HCT116 (cell line): ENCODE data around the gene TTR. TPM values are rescaled to one million over a fixed set of nuclear protein-coding genes. Genes with fewer than 3 reads are reported as not detected.

ENCODE experiments used
- ATAC-seq: fragments of 200-7000 bp; cut with Tn5 transposase; 2 replicates; pipeline ENCODE4 v1.9.1; 2020; ENCODE audit warnings: mild to moderate bottlenecking, moderate library complexity
- BruUV-seq: library from RNA; stranded (reverse); fragments of 400-500 nt; replicated peaks from 2 replicates; lab custom pipeline; 2021; lab: Mats Ljungman, UMichigan
- CTCF ChIA-PET: fragments of 300-600 bp; sonication (Branson Sonifier 250); formaldehyde crosslinking; loops from one replicate; lab custom pipeline; 2021; ENCODE audit warnings: antibody characterized with exemption; lab: Charles Lee
- POLR2A ChIA-PET: fragments of 300-600, 350-600 bp; sonication (Branson Sonifier 250); formaldehyde crosslinking; loops from one replicate; lab custom pipeline; 2021; ENCODE audit warnings: antibody characterized with exemption; lab: Charles Lee
- RAD21 ChIA-PET, 2 experiments: fragments of 300-600 bp; sonication (Branson Sonifier 250); formaldehyde crosslinking; loops; one replicate each; lab custom pipeline; 2023; ENCODE audit warnings: low total read pairs in 2 of 2; ENCODE audit not compliant: uncharacterized antibody in 2 of 2, unreplicated experiment in 2 of 2, low non-redundant PET in 1 of 2; lab: Charles Lee
- DNase-seq: peaks from one replicate; pipeline ENCODE4 v3.0.0-alpha.2; 2010; ENCODE audit warnings: low read depth, low spot score
- H2AFZ ChIP-seq: fragments of 200-600 bp; shearing (Covaris generic), sonication (generic); 2 replicates; pipeline ENCODE4 v1.6.1; 2017; ENCODE audit warnings: low read depth, mixed run types, mixed read lengths, antibody characterized with exemption, low read length; ENCODE audit not compliant: poor library complexity, severe bottlenecking
- H3K27ac ChIP-seq: 2 replicates; pipeline ENCODE4 v1.5.1; 2012; ENCODE audit warnings: low read depth, low read length
- H3K27me3 ChIP-seq: fragments of 200-600 bp; sonication (generic); 2 replicates; pipeline ENCODE4 v1.6.1; 2016; ENCODE audit warnings: mixed run types, low read length, mixed read lengths; ENCODE audit not compliant: insufficient read depth
- H3K36me3 ChIP-seq, 2 experiments: fragments of 200-500 bp in 1 of 2; fragments of 200-600 bp in 1 of 2; sonication (Bioruptor generic) in 1 of 2; sonication (generic) in 1 of 2; 2 replicates each; pipeline versions ENCODE4 v1.5.1 to v1.6.1; 2014 to 2016; ENCODE audit warnings: low read length in 2 of 2, inconsistent platforms in 1 of 2, mixed read lengths in 1 of 2, mixed run types in 1 of 2; ENCODE audit not compliant: insufficient read depth in 2 of 2, control insufficient read depth in 1 of 2
- H3K4me1 ChIP-seq, 2 experiments: fragments of 200-600 bp in 1 of 2; sonication (generic) in 1 of 2; 2 replicates each; pipeline versions ENCODE4 v1.5.1 to v1.6.1; 2012 to 2017; ENCODE audit warnings: low read length in 2 of 2, inconsistent platforms in 1 of 2, mild to moderate bottlenecking in 1 of 2, mixed read lengths in 1 of 2, mixed run types in 1 of 2, moderate library complexity in 1 of 2; ENCODE audit not compliant: insufficient read depth in 2 of 2, control insufficient read depth in 1 of 2
- H3K4me2 ChIP-seq: fragments of 200-600 bp; sonication (generic); 2 replicates; pipeline ENCODE4 v1.6.1; 2017; ENCODE audit warnings: mixed run types, low read length, mixed read lengths
- H3K4me3 ChIP-seq, 2 experiments: fragments of 200-600 bp in 1 of 2; sonication (generic) in 1 of 2; replicated peaks in 1 of 2; 2 replicates each; pipeline ENCODE4 v1.5.1; 2011 to 2016; ENCODE audit warnings: low read length in 2 of 2, control low read depth in 1 of 2, low read depth in 1 of 2, mild to moderate bottlenecking in 1 of 2, mixed read lengths in 1 of 2, mixed run types in 1 of 2
- H3K79me2 ChIP-seq: fragments of 200-600 bp; sonication (generic); 2 replicates; pipeline ENCODE4 v1.6.1; 2017; ENCODE audit warnings: mild to moderate bottlenecking, mixed run types, low read length, moderate library complexity, mixed read lengths; ENCODE audit not compliant: insufficient read depth
- H3K9ac ChIP-seq: fragments of 200-600 bp; sonication (generic); 2 replicates; pipeline ENCODE4 v1.6.1; 2016; ENCODE audit warnings: low read length, mixed read lengths
- H3K9me2 ChIP-seq: fragments of 200-600 bp; sonication (generic), shearing (Covaris generic); 2 replicates; pipeline ENCODE4 v1.6.1; 2017; ENCODE audit warnings: mixed run types, mild to moderate bottlenecking, moderate library complexity; ENCODE audit not compliant: insufficient read depth
- H3K9me3 ChIP-seq, 2 experiments: fragments of 200-500 bp in 1 of 2; fragments of 200-600 bp in 1 of 2; sonication (Bioruptor generic) in 1 of 2; sonication (generic) in 1 of 2; 2 replicates each; pipeline ENCODE4 v1.6.1; 2014 to 2017; ENCODE audit warnings: low read length in 2 of 2, mixed read lengths in 2 of 2, inconsistent platforms in 1 of 2, low read depth in 1 of 2, mild to moderate bottlenecking in 1 of 2, mixed run types in 1 of 2, moderate library complexity in 1 of 2; ENCODE audit not compliant: control insufficient read depth in 1 of 2, insufficient read depth in 1 of 2
- H4K20me1 ChIP-seq: fragments of 200-600 bp; sonication (generic), shearing (Covaris generic); 2 replicates; pipeline ENCODE4 v1.6.1; 2017; ENCODE audit warnings: mixed run types, mild to moderate bottlenecking, moderate library complexity; ENCODE audit not compliant: insufficient read depth
- EGR1 ChIP-seq: IDR thresholded peaks from 2 replicates; pipeline ENCODE4 v1.6.1; 2012; ENCODE audit warnings: low read depth
- ELF1 ChIP-seq: IDR thresholded peaks from 2 replicates; pipeline ENCODE4 v1.6.1; 2012; ENCODE audit warnings: low read depth, borderline replicate concordance
- EZH2 ChIP-seq: fragments of 200-600 bp; sonication (generic); IDR thresholded peaks from 2 replicates; pipeline ENCODE4 v1.6.1; 2017; ENCODE audit warnings: antibody characterized with exemption, mixed run types
- JUND ChIP-seq: IDR thresholded peaks from 2 replicates; pipeline ENCODE4 v1.6.1; 2012
- SP1 ChIP-seq: IDR thresholded peaks from 2 replicates; pipeline ENCODE4 v1.6.1; 2012; ENCODE audit warnings: low read depth
- TCF7L2 ChIP-seq: IDR thresholded peaks from 2 replicates; pipeline ENCODE4 v1.7.0; 2011; ENCODE audit warnings: borderline replicate concordance, inconsistent platforms; ENCODE audit not compliant: insufficient read depth, insufficient read length; ENCODE audit errors: extremely low read depth
- YY1 ChIP-seq: IDR thresholded peaks from 2 replicates; pipeline ENCODE4 v1.6.1; 2011; ENCODE audit warnings: low read length, low read depth, moderate library complexity, mild to moderate bottlenecking; ENCODE audit not compliant: insufficient replicate concordance; ENCODE audit errors: extremely low read depth
- ZFX ChIP-seq: fragments of 450-650 bp; IDR thresholded peaks from 2 replicates; pipeline ENCODE4 v1.6.1; 2017
- ZNF274 ChIP-seq: fragments of 200-500 bp; sonication (Bioruptor generic); IDR thresholded peaks from 2 replicates; pipeline ENCODE4 v1.6.1; 2014; ENCODE audit warnings: mild to moderate bottlenecking, low read depth, low read length, inconsistent platforms
- intact Hi-C: fragments of 100-400 bp; cut with micrococcal nuclease; formaldehyde crosslinking; loops from 2 replicates; pipeline ENCODE4 v1.10.0; 2022
- total RNA-seq: library from RNA; stranded (reverse); gene quantifications from one replicate; pipeline ENCODE4 v1.2.1, GENCODE V29; 2021; ENCODE audit not compliant: unreplicated experiment
- TF ChIP-seq, protein P1 (sequence below), 3 experiments: fragments of 200-600 bp in 1 of 3; sonication (generic) in 1 of 3; IDR thresholded peaks in 2 of 3; conservative IDR thresholded peaks in 1 of 3; 2 replicates each; pipeline ENCODE4 v1.5.1; 2012 to 2017; ENCODE audit warnings: low read depth in 2 of 3, low read length in 2 of 3, antibody characterized with exemption in 1 of 3, borderline replicate concordance in 1 of 3, control low read depth in 1 of 3, mild to moderate bottlenecking in 1 of 3, mixed read lengths in 1 of 3, mixed run types in 1 of 3, moderate library complexity in 1 of 3; ENCODE audit not compliant: insufficient read depth in 1 of 3
- TF ChIP-seq, protein P2 (sequence below): IDR thresholded peaks from 2 replicates; pipeline ENCODE4 v1.6.1; 2012; ENCODE audit warnings: low read depth
- TF ChIP-seq, protein P3 (sequence below): IDR thresholded peaks from 2 replicates; pipeline ENCODE4 v1.6.1; 2011; ENCODE audit warnings: mild to moderate bottlenecking, low read length, moderate library complexity; ENCODE audit not compliant: insufficient replicate concordance; ENCODE audit errors: extremely low read depth
- TF ChIP-seq, protein P4 (sequence below): IDR thresholded peaks from 2 replicates; pipeline ENCODE4 v1.6.1; 2012

Gene TTR
- total RNA-seq, 1 experiment from 2014 or later = 1.2 TPM

DNA sequence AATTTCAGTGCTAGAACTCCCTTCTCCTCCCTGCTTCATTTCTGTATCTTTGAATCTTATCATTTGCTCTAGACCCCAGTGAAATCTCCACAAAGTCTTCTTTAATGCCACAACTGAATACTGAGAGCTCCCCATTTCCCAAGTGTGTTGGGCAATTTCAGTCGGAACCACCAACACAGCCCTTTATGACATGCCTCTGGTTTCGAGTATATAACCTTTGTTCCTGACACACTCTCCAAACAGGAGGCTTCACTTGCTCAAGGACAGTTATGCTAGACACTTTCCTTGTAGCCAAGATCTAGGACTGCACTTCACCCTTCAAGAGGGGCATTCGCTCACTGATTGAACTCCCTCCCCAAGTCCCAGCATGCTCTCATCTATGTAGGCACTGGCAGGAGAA lies 18.6 kb upstream of the TTR start:
- RAD21 ChIA-PET = no interaction called here
- Histone ChIP-seq H3K27ac (no peak overlapping the region), H3K27me3 (no peaks in the 10 kb centered on the region), H3K9me3 (no peaks in the 10 kb centered on the region), H3K36me3 (no peaks in the 10 kb centered on the region), H3K9ac (no peak overlapping the region), H3K4me2 (no peak overlapping the region), H3K9me2 (no peaks in the 10 kb centered on the region), H3K79me2 (no peaks in the 10 kb centered on the region)
- DNase-seq (no peak), ATAC-seq (no peak)
- BruUV-seq = no TSS peak
- intact Hi-C loops = no loop called here
- TF ChIP-seq TCF7L2 (no peak), SP1 (no peak), EZH2 (no peak)
- TF ChIP-seq, all 23 proteins: peak for 0
- POLR2A ChIA-PET = no interaction called here
- H3K4me1 ChIP-seq = no peaks in the 10 kb centered on the region
- H3K4me3 ChIP-seq = no peak overlapping the region
- H2AFZ ChIP-seq = no peak overlapping the region
- H4K20me1 ChIP-seq = no peaks in the 10 kb centered on the region
- CTCF ChIA-PET = no interaction called here

DNA sequence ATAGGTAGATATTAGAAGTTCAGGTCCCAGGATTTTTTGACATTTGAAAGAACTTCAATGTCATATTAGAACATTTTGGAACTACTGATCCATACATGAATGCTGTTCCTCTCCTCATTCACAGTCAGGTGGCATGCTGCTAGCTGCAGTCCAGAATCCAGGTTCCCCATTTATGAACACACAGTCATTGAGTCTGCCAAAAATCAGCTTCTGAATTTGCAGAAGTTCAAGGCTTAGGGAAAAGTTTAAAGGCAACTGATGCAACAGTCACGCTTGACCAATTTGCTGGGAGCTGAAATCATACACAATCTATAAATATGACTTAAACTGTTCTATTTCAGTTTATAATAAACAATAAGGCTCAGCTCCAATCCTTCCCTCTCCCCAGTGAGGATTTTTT lies 17.3 kb upstream of the TTR start:
- no peaks in the 10 kb centered on the region for H3K36me3 ChIP-seq
- ATAC-seq (no peak), DNase-seq (no peak)
- BruUV-seq = no TSS peak
- H3K4me1 ChIP-seq = no peaks in the 10 kb centered on the region
- H2AFZ ChIP-seq = no peak overlapping the region
- no peaks in the 10 kb centered on the region for H3K9me2 ChIP-seq
- no peaks in the 10 kb centered on the region for H3K79me2 ChIP-seq
- H3K9me3 ChIP-seq = no peaks in the 10 kb centered on the region
- no peak overlapping the region for H3K4me3 ChIP-seq
- intact Hi-C loops = no loop called here
- CTCF ChIA-PET = no interaction called here
- H3K9ac ChIP-seq = no peak overlapping the region
- H3K27ac ChIP-seq = no peak overlapping the region
- POLR2A ChIA-PET = no interaction called here
- H3K4me2 ChIP-seq = no peak overlapping the region
- H3K27me3 ChIP-seq = no peaks in the 10 kb centered on the region
- H4K20me1 ChIP-seq = no peaks in the 10 kb centered on the region
- RAD21 ChIA-PET = no interaction called here
- TF ChIP-seq, protein P1, sequence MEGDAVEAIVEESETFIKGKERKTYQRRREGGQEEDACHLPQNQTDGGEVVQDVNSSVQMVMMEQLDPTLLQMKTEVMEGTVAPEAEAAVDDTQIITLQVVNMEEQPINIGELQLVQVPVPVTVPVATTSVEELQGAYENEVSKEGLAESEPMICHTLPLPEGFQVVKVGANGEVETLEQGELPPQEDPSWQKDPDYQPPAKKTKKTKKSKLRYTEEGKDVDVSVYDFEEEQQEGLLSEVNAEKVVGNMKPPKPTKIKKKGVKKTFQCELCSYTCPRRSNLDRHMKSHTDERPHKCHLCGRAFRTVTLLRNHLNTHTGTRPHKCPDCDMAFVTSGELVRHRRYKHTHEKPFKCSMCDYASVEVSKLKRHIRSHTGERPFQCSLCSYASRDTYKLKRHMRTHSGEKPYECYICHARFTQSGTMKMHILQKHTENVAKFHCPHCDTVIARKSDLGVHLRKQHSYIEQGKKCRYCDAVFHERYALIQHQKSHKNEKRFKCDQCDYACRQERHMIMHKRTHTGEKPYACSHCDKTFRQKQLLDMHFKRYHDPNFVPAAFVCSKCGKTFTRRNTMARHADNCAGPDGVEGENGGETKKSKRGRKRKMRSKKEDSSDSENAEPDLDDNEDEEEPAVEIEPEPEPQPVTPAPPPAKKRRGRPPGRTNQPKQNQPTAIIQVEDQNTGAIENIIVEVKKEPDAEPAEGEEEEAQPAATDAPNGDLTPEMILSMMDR (IDR thresholded peaks at IDR 0.05 in 2 of 3, conservative IDR thresholded peaks at IDR 0.05 in 1 of 3; ENCODE audit: borderline replicate concordance in 1 of 3, insufficient read depth in 1 of 3, low read depth in 2 of 3, low read length in 2 of 3) = no peak
- TF ChIP-seq EGR1 (no peak), YY1 (no peak), ZNF274 (no peak), SP1 (no peak), ELF1 (no peak), JUND (no peak), ZFX (no peak)
- TF ChIP-seq, protein P2, sequence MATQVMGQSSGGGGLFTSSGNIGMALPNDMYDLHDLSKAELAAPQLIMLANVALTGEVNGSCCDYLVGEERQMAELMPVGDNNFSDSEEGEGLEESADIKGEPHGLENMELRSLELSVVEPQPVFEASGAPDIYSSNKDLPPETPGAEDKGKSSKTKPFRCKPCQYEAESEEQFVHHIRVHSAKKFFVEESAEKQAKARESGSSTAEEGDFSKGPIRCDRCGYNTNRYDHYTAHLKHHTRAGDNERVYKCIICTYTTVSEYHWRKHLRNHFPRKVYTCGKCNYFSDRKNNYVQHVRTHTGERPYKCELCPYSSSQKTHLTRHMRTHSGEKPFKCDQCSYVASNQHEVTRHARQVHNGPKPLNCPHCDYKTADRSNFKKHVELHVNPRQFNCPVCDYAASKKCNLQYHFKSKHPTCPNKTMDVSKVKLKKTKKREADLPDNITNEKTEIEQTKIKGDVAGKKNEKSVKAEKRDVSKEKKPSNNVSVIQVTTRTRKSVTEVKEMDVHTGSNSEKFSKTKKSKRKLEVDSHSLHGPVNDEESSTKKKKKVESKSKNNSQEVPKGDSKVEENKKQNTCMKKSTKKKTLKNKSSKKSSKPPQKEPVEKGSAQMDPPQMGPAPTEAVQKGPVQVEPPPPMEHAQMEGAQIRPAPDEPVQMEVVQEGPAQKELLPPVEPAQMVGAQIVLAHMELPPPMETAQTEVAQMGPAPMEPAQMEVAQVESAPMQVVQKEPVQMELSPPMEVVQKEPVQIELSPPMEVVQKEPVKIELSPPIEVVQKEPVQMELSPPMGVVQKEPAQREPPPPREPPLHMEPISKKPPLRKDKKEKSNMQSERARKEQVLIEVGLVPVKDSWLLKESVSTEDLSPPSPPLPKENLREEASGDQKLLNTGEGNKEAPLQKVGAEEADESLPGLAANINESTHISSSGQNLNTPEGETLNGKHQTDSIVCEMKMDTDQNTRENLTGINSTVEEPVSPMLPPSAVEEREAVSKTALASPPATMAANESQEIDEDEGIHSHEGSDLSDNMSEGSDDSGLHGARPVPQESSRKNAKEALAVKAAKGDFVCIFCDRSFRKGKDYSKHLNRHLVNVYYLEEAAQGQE = no peak
- TF ChIP-seq, protein P3, sequence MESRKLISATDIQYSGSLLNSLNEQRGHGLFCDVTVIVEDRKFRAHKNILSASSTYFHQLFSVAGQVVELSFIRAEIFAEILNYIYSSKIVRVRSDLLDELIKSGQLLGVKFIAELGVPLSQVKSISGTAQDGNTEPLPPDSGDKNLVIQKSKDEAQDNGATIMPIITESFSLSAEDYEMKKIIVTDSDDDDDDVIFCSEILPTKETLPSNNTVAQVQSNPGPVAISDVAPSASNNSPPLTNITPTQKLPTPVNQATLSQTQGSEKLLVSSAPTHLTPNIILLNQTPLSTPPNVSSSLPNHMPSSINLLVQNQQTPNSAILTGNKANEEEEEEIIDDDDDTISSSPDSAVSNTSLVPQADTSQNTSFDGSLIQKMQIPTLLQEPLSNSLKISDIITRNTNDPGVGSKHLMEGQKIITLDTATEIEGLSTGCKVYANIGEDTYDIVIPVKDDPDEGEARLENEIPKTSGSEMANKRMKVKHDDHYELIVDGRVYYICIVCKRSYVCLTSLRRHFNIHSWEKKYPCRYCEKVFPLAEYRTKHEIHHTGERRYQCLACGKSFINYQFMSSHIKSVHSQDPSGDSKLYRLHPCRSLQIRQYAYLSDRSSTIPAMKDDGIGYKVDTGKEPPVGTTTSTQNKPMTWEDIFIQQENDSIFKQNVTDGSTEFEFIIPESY = no peak
- TF ChIP-seq, protein P4, sequence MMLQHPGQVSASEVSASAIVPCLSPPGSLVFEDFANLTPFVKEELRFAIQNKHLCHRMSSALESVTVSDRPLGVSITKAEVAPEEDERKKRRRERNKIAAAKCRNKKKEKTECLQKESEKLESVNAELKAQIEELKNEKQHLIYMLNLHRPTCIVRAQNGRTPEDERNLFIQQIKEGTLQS = no peak
